Measurements from ENCODE around the gene DTNBP1. TPM values are rescaled to one million over a fixed set of nuclear protein-coding genes. Genes with fewer than 3 reads are reported as not detected.

Gene DTNBP1
- total RNA-seq, 1 experiment from 2014 or later, result 28.2 TPM

DNA sequence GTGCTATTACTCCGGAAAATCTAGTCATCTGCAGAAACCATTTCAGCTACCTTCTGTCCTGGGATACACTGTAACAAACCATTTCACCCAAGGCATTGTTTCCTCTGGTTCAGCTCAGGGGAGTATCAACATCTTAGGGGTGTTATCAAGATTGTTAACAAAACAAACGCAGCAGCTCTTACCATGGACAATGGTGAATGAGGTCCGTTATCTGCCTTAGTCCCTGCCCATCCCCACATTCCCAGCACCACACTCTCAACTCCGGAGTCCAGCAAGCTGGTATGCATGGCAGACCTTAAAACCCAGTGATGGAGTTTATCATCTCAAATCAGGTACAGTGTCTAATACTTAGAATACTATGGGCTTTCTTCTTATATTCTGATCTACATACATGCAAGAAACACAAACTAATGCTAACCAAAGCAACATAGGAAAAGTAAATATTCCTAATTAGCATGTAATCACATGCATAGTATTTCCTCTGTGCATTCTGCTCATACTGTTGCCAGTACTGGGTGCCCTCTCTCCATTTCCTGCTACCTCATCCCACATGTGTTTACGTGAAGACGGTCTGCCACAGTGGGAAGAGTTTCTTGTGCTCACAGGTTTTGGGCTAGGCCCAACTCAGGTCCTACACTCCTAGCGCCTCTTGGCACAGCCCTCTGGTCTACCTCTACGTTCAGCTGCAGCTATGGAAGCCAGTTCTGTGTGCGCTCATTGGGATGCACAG is 123.9 kb downstream of the DTNBP1 start:
- Histone ChIP-seq H3K27me3 (replicated peaks; ENCODE audit: insufficient read depth, low read depth, low read length, poor library complexity) (no peaks in the 10 kb centered on the region), H3K36me3 (ENCODE audit: insufficient read depth, low read length, poor library complexity, severe bottlenecking) (no peaks in the 10 kb centered on the region), H3K9me3 (ENCODE audit: low read depth, low read length, poor library complexity, severe bottlenecking) (peaks cover 7% of the 10 kb centered on the region), H3K27ac (ENCODE audit: low read depth, low read length, poor library complexity, severe bottlenecking) (no peak overlapping the region), H3K4me1 (ENCODE audit: insufficient read depth, low read length, poor library complexity, severe bottlenecking) (peaks cover 42% of the 10 kb centered on the region), H3K4me3 (ENCODE audit: low read depth, low read length, poor library complexity, severe bottlenecking) (no peak overlapping the region)
- no peak for DNase-seq (ENCODE audit: low spot score)
- intact Hi-C loops (cut with micrococcal nuclease; ENCODE audit: unreplicated experiment), result no loop called here
- ChIA-PET CTCF (no interaction called here), POLR2A (ENCODE audit: low non-redundant PET) (no interaction called here)
- BruUV-seq (replicated peaks), result no TSS peak
- no peak for TF ChIP-seq EZH2 (IDR thresholded peaks at IDR 0.05; ENCODE audit: borderline replicate concordance, low read depth, low read length, poor library complexity, severe bottlenecking)
- TF ChIP-seq, protein P1, sequence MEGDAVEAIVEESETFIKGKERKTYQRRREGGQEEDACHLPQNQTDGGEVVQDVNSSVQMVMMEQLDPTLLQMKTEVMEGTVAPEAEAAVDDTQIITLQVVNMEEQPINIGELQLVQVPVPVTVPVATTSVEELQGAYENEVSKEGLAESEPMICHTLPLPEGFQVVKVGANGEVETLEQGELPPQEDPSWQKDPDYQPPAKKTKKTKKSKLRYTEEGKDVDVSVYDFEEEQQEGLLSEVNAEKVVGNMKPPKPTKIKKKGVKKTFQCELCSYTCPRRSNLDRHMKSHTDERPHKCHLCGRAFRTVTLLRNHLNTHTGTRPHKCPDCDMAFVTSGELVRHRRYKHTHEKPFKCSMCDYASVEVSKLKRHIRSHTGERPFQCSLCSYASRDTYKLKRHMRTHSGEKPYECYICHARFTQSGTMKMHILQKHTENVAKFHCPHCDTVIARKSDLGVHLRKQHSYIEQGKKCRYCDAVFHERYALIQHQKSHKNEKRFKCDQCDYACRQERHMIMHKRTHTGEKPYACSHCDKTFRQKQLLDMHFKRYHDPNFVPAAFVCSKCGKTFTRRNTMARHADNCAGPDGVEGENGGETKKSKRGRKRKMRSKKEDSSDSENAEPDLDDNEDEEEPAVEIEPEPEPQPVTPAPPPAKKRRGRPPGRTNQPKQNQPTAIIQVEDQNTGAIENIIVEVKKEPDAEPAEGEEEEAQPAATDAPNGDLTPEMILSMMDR (conservative IDR thresholded peaks at IDR 0.05; ENCODE audit: low read depth, low read length), result no peak

DNA sequence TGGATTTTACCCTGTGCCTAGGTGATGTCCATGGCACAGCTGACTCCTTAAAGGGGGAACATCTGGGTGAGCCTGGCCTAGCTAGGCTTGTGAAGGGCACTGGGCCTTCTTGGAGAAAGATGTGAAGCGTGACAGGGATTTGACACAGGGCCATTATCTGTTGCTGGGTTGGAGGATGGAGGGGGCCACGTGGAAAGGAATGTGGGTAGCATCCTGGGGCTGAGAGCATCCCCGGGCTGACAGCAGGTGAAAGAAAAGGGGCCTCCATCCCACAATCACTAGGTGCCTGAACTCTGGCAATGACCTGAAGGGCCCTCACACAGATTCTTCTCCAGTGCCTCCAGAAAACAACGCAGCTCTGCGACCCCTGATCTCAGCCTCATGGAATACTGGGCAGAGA is 124.7 kb downstream of the DTNBP1 start:
- TF ChIP-seq EZH2 (IDR thresholded peaks at IDR 0.05; ENCODE audit: borderline replicate concordance, low read depth, low read length, poor library complexity, severe bottlenecking), result no peak
- TF ChIP-seq, protein P1 (conservative IDR thresholded peaks at IDR 0.05; ENCODE audit: low read depth, low read length), result no peak
- no TSS peak for BruUV-seq (replicated peaks)
- CTCF ChIA-PET, result no interaction called here
- no peaks in the 10 kb centered on the region for H3K36me3 ChIP-seq (ENCODE audit: insufficient read depth, low read length, poor library complexity, severe bottlenecking)
- peaks cover 46% of the 10 kb centered on the region for H3K4me1 ChIP-seq (ENCODE audit: insufficient read depth, low read length, poor library complexity, severe bottlenecking)
- no peak overlapping the region for H3K4me3 ChIP-seq (ENCODE audit: low read depth, low read length, poor library complexity, severe bottlenecking)
- intact Hi-C loops (cut with micrococcal nuclease; ENCODE audit: unreplicated experiment), result no loop called here
- POLR2A ChIA-PET (ENCODE audit: low non-redundant PET), result no interaction called here
- no peak for DNase-seq (ENCODE audit: low spot score)
- H3K27ac ChIP-seq (ENCODE audit: low read depth, low read length, poor library complexity, severe bottlenecking), result no peak overlapping the region
- H3K9me3 ChIP-seq (ENCODE audit: low read depth, low read length, poor library complexity, severe bottlenecking), result no peaks in the 10 kb centered on the region
- no peaks in the 10 kb centered on the region for H3K27me3 ChIP-seq (replicated peaks; ENCODE audit: insufficient read depth, low read depth, low read length, poor library complexity)

DNA sequence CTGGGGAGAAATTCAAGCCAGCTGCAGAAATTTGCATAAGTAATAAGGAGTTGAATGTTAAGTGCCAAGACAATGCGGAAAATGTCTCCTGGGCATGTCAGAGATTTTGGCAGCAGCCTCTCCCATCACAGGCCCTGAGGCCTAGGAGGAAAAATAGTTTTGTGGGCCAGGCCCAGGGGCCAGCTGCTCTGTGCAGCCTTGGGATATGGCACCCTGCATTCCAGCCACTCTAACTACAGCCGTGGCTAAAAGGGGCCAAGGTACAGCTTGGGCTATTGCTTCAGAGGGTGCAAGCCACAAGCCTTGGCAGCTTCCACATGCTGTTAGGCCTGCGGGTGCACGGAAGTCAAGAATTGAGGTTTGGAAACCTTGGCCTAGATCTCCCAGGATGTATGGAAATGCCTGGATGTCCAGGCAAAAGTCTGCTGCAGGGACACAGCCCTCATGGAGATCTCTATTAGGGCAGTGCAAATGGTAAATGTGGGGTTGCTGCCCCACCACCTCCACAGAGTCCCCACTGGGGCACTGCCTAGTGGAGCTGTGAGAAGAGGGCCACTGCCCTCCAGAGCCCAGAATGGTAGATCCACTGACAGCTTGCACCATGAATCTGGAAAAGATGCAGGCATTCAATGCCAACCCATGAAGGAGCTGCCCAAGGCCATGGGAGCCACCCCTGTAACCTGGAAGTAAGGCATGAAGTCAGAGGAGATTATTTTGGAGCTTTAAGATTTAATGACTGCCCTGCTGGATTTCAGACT is 126.5 kb downstream of the DTNBP1 start:
- H3K36me3 ChIP-seq (ENCODE audit: insufficient read depth, low read length, poor library complexity, severe bottlenecking), result no peaks in the 10 kb centered on the region
- no peak overlapping the region for H3K4me3 ChIP-seq (ENCODE audit: low read depth, low read length, poor library complexity, severe bottlenecking)
- no TSS peak for BruUV-seq (replicated peaks)
- intact Hi-C loops (cut with micrococcal nuclease; ENCODE audit: unreplicated experiment), result no loop called here
- H3K27ac ChIP-seq (ENCODE audit: low read depth, low read length, poor library complexity, severe bottlenecking), result no peak overlapping the region
- no peaks in the 10 kb centered on the region for H3K27me3 ChIP-seq (replicated peaks; ENCODE audit: insufficient read depth, low read depth, low read length, poor library complexity)
- no peaks in the 10 kb centered on the region for H3K9me3 ChIP-seq (ENCODE audit: low read depth, low read length, poor library complexity, severe bottlenecking)
- ChIA-PET POLR2A (ENCODE audit: low non-redundant PET) (no interaction called here), CTCF (no interaction called here)
- H3K4me1 ChIP-seq (ENCODE audit: insufficient read depth, low read length, poor library complexity, severe bottlenecking), result peaks cover 46% of the 10 kb centered on the region
- no peak for DNase-seq (ENCODE audit: low spot score)
- TF ChIP-seq, protein P1 (conservative IDR thresholded peaks at IDR 0.05; ENCODE audit: low read depth, low read length), result no peak
- TF ChIP-seq EZH2 (IDR thresholded peaks at IDR 0.05; ENCODE audit: borderline replicate concordance, low read depth, low read length, poor library complexity, severe bottlenecking), result no peak

Measured in A673 (cell line).